Melanocyte of skin (primary cell): ENCODE measurements around the gene RAB20. TPM values are rescaled to one million over a fixed set of nuclear protein-coding genes. Genes with fewer than 3 reads are reported as not detected.

Source experiments
- total RNA-seq, 2 donors: library from RNA; depleted of rRNA; stranded (reverse); fragments of >200 nt; gene quantifications; 2 replicates each; pipeline ENCODE4 v1.2.3, GENCODE V29; 2012

The RAB20 gene
- total RNA-seq, result 10 to 100 TPM; 30.6 to 63.9 TPM

DNA sequence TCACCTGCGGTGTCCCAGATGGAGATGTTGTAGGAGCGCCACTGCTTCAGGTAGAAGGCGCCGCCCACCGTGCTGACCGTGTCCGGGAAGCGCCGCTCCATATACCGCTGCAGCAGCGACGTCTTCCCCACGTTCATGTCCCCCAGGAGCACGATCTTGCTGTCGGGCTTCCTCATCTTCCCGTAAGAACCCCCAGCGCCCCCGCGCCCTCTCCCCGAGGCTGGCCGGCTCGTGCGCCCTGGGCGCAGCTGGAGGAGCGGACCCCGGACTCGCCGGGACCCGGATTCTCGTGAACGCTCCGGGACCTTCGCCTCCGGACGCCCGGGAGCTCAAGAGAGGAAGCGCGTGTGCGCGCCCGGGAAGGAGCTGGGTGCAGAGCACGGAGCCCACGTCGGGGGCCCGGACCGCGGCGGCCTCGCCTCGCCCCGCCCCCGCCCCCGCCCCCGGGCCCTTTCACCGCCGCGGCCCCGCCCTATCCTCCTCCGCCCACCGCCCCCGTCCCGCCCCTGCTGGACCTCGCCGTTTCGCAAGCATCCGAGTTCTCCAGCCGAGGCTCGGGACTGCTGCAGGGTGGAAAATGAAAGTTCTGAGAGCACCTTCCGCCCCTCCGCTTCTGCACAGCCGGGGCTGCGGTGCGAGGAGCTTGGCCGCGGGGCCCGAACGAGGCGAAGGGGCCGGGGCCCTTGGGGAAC lies at the start of gene RAB20:
TSS of gene RAB20 (minus strand) at position 379 of the 692 bp plus-strand sequence. CDS start at position 176, 203 bp downstream.

Other genes starting within 250 kb of the RAB20 start
- gene NAXD, start 53.8 kb upstream of the RAB20 start, total RNA-seq, result 10 to 100 TPM; 15.5 to 16.7 TPM
- 100 to 1,000 TPM; 115 to 122 TPM for gene CARS2, start 144.4 kb upstream of the RAB20 start, total RNA-seq
- 10 to 100 TPM in 1 of 2 donors, 1 to 10 TPM in 1; 7.2 to 13.3 TPM for gene ING1, start 152.0 kb upstream of the RAB20 start, total RNA-seq